ENCODE data around the gene OR51G1. TPM values are rescaled to one million over a fixed set of nuclear protein-coding genes. Genes with fewer than 3 reads are reported as not detected.

The OR51G1 gene
- total and polyA plus RNA-seq, 4 donors = not detected

GRCh38 chr11:4926608-4927007 is 2.5 kb upstream of the OR51G1 start:
- H3K4me3 ChIP-seq (ENCODE audit: low read depth in 1 of 3, low read length in 3 of 3) = no peak overlapping the region
- H3K4me1 ChIP-seq (ENCODE audit: control insufficient read depth in 4 of 4, insufficient read depth in 4 of 4, low read length in 3 of 4) = no peaks in the 10 kb centered on the region
- peaks cover 0 to 2% (median 0%) of the 10 kb centered on the region in 4 donors for H3K27me3 ChIP-seq (ENCODE audit: control insufficient read depth in 4 of 4, insufficient read depth in 4 of 4, low read length in 3 of 4)
- no peaks in the 10 kb centered on the region for H3K36me3 ChIP-seq (ENCODE audit: control insufficient read depth in 4 of 4, insufficient read depth in 3 of 4, low read depth in 1 of 4, low read length in 3 of 4)
- TF ChIP-seq TAF1 (conservative IDR thresholded peaks at IDR 0.05) (no peak), HNF4G (IDR thresholded peaks at IDR 0.05) (no peak), ATF3 (IDR thresholded peaks at IDR 0.05) (no peak), MAX (IDR thresholded peaks at IDR 0.05) (no peak), FOXA1 (IDR thresholded peaks at IDR 0.05) (no peak), HNF4A (conservative IDR thresholded peaks at IDR 0.05) (no peak), RAD21 (IDR thresholded peaks at IDR 0.05) (no peak), EGR1 (IDR thresholded peaks at IDR 0.05; ENCODE audit: low read depth in 2 of 2) (no peak), JUND (IDR thresholded peaks at IDR 0.05) (no peak), NR2F2 (IDR thresholded peaks at IDR 0.05) (no peak), CTCF (IDR thresholded peaks at IDR 0.05; ENCODE audit: low read depth, low read length, missing input control) (no peak), SP1 (IDR thresholded peaks at IDR 0.05) (no peak), ZBTB33 (IDR thresholded peaks at IDR 0.05) (no peak), YY1 (IDR thresholded peaks at IDR 0.05) (no peak), REST (IDR thresholded peaks at IDR 0.05) (no peak), FOXA2 (IDR thresholded peaks at IDR 0.05) (no peak), GABPA (IDR thresholded peaks at IDR 0.05 in 1 of 2, conservative IDR thresholded peaks at IDR 0.05 in 1 of 2) (no peak), RXRA (IDR thresholded peaks at IDR 0.05) (no peak)
- DNase-seq (ENCODE audit: low spot score) = no peak
- peaks cover 0 to 3% (median 0%) of the 10 kb centered on the region in 4 donors for H3K9me3 ChIP-seq (ENCODE audit: control insufficient read depth in 4 of 4, low read length in 3 of 4)
- H3K27ac ChIP-seq (ENCODE audit: low read depth in 1 of 2, low read length in 2 of 2) = no peak overlapping the region
- no peak overlapping the region for H3K9ac ChIP-seq (ENCODE audit: low read depth in 1 of 2, low read length in 2 of 2)
